GM21717 (cell line): ENCODE measurements around the gene FBXO28.

ENCODE experiments used
- ATAC-seq: cut with Tn5 transposase; IDR thresholded peaks from one replicate; pipeline ENCODE4 v1.9.1; 2021; ENCODE audit warnings: mild to moderate bottlenecking, moderate library complexity; ENCODE audit not compliant: unreplicated experiment

The FBXO28 gene

DNA sequence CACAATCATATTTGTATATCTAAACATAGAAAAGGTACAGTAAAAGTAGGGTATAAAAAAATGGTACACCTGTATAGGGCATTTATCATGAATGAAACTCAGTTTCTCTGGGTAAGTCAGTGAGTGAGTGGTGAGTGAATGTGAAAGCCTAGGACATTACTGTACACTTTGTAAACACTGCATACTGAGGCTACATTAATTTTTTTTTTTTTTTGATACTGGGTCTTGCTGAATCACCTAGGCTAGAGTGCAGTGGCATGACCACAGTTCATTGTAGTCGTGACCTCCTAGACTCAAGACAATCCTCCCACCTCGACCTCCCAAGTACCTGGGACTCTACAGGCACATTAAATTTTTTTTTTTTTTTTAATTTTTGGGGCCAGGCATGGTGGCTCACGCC is 27.8 kb downstream of the FBXO28 start:
- ATAC-seq: no peak

DNA sequence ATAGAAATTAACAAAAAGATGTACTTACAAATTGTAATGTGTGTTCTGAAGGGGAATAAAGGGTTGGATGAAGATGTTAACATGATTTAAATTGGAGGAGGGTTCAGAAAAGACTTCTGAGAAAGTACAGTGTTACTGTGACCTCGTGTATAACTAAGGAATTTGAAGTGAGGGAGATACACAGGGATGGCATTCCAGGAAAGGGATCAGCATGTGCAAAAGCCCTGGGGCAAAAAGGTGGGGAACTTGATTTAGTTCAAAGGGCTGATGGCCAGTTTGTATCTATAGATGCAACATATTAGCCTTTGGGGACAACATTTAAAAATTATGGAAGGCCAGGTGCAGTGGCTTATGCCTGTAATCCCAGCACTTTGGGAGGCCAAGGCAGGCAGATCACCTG is 35.8 kb downstream of the FBXO28 start:
- ATAC-seq: no peak

DNA sequence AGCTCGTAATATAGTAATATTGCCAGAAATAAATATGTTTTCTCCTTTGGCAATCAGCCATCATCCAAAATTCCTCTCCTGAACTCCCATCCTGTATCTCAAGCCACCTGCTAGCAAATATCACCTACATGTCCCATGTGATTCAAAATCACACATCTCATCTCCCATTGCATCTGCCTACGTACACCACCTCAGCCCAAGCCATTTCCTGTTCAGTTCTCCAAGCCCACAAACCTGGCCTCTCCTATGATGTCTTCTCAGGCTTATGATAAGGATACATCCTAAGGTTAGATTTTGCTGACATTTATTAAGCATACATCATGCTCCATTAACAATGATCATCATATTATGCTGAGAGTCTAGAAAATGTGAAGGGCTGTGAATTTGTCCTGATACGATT is 37.2 kb downstream of the FBXO28 start:
- no peak for ATAC-seq

DNA sequence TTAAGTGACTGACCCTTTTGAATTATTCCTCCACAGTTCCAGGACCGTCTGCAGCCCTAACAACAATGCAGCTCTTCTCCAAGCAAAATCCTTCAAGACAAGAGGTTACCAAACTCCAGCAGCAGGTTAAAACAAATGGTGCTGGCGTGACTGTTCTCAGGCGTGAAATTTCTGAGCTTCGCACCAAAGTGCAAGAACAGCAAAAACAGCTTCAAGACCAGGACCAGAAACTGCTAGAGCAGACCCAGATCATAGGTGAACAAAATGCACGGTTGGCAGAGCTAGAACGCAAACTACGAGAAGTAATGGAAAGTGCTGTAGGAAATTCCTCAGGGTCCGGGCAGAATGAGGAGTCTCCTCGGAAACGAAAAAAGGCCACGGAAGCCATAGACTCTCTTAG is 43.4 kb downstream of the FBXO28 start:
- no peak for ATAC-seq

DNA sequence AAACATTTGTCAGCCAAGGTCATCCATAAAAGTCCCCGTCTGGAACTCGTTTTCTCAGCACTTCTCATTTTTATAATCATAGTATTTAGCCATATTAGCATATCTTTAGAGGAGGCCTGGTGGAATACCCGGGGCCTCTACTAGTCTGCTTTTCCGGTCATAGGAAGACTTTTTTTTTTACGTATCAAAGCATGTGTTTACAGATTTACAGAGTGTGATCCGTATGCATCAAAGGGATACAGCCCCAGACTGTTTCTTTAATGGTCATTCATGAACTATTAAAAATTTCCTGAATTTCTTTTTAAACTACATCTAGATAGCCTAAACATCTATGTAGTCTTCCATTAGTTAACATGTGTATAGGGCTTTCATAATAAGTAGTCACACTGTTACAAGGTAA is 45.6 kb downstream of the FBXO28 start:
- no peak for ATAC-seq

DNA sequence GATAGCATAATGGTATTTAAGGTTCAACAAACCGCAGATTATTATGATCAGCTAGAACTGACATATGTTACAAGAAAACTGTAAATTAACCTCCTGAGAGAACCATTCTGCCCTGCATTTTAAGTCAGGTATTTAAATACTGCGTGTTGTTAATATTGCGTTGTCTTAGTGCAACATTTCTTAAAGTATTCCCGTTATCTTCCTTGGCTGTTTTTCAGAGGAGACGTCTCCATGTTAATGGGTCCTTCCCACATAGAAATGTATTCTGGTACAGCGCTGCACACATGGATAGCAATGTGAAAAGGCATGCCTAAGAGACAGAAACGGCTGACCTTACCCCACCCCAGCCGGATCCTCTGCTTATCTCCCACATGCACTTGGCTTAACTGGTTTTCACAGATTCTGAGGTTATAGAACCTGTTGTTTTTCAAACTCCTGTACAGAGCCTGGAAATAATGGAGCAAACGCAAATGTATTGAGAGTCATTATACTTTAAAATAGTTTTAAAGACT is 46.3 kb downstream of the FBXO28 start:
- ATAC-seq: no peak

DNA sequence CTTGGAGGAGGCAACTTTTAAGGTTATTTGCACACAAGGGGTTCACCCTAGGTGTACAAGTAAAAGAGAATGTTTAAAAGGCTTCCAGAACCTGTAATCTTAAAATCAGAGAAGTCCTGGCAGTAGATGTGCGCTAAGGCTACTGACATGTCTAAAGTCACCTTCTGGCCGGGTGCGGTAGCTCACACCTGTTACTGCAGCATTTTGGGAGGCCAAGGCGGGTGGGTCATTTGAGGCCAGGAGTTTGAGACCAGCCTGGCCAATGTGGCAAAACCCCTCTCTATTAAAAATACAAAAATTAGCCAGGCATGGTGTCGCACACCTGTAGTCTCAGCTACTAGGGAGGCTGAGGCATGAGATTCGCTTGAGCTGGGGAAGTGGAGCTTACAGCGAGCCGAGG is 48.9 kb downstream of the FBXO28 start:
- ATAC-seq: no peak

DNA sequence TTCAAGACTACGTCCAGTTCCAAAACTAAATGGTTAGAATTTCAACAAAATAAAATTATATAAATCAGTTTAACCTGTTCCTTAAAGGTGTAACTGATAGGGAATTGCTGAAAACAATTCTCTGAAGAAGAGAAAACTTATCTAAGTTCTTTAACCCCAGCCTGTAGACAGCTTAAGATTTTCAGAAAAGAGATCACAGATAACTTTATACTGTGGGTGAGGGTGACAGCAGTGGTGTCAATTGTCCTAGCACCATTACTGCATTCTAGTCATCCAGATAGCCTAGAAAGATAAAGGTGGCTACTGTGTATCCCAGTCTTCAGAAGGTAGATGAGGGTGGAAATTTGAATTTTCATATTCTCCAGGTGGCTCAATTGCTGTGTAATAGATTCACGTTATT is 49.4 kb downstream of the FBXO28 start:
- ATAC-seq: no peak

DNA sequence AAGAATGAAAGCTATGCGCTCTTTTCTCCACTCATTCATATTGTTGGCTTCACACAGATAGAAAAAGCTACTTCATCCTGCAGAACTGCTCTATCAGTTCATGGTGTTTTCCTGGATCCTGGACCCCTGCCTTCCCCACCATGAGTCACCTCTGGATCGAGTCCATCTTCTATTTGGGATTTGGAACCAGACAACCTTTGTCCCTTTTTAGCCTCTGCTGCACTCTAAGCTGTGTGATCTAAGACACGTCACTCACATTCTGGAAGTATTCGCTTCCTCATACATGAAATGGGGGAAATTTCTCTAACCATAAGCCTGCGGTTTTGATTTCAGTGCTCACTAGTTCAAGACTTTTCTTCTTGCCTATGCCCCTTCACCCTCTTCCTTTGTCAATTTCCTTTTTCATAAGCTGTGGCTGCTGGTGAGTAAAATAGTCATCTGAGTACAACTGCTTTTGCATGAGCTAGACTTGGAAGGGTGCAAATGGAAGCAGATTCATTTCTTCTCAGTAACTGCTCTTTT is 55.0 kb downstream of the FBXO28 start:
- peak; percentile 94 for ATAC-seq

DNA sequence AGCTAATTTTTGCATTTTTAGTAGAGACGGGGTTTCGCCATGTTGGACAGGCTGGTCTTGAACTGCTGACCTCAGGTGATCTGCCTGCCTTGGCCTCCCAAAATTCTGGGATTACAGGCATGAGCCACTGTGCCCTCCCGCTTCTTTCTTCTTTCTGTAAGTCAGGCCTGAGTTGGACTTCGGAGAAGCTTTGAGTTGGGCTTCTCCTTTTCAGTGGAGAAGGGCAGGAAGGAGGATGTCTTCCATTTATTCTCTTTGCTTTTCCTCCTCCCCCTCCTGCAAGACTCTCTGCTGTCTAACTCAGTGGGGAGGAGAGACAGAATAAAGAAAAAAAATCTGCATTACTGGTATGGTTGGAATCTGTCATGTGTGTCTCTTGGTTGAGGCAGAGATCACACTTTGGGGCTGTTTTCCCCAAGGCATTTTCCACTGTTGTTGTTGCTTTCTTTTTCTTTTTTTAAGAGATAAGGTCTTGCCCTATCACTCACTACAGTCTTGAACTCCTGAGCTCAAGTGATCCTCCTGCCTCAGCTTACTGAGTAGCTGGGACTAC is 55.9 kb downstream of the FBXO28 start:
- no peak for ATAC-seq

DNA sequence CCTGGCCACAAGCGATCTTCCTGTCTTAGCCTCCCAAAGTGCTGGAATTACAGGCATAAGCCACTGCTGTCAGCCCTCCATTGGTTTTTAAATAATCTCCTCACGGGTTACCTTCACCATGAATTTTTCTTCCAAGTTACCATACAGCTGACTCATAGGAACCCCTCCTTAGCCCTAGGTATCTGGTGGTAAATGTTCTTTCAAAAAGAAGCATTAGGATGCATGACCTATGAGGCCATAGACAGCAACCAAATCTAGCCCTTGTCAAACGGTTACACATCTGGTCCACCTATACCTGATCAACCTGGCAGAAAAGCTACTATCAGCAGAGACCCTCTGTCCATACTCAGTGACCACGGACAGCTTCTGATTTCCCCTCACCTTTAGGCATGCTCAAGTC is 56.4 kb downstream of the FBXO28 start:
- no peak for ATAC-seq

DNA sequence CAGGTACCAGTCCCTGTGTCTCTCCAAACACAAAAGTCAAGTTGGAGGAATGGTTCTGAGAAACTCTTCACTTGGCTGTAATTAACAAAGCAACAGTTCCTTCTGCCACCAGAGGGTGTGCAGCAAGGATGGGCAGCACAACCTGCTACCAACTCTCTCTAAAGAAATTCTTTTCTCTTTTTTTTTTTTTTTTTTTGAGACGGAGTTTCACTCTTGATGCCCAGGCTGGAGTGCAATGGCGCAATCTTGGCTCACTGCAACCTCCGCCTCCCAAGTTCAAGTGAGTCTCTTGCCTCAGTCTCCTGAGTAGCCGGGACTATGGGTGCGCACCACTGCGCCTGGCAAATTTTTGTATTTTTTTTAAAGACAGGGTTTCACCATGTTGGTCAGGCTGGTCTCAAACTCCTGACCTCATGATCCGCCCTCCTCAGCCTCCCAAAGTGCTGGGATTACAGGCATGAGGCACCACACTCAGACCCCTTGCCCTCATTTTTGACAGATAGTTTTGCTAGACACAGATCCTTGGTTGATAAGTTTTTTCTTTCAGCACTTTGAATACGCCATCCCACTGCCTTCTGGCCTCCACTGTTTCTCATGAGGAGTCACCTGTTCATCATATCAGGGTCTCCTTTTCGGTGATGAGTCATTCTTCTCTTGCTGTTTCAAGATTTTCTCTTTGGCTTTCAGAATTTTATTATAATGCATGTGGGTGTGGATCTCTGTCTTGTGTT is 57.0 kb downstream of the FBXO28 start:
- no peak for ATAC-seq

DNA sequence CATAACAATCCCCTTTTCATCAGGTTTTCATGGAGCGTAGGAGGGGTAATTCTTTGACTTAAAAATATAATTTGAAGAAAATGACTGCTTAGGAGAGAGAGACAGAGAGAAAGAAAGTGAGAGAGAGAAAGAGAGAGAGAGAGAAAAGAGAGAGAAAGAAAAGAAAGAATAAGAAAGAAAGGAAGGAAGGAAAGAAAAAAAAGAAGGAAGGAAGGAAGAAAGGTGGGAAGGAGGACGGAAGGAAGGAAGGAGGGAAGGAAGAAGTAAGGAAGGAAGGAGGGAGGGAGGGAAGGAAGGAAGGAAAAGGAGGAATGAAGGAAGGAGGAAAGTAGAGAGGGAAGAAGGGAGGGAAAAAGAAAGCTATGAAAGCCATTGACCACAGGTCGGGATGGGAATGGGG is 58.3 kb downstream of the FBXO28 start:
- ATAC-seq: no peak

DNA sequence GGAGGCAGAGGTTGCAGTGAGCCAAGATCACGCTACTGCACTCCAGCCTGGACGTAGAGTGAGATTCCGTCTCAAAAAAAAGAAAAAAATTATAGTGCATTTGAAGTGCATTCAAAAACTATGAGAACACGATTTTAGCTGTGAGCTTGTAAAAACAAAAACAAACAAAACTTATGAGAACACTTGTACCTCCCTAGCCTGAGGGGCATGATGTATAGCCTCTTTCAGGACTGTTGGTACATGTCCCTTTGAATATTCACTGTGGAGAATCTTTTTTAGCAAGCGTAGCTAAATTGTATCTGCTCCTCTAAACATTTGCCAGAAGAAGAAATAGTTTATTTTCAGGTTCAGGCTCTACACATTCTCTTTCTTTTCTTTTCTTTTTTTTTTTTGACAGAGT is 59.6 kb downstream of the FBXO28 start:
- ATAC-seq: no peak

DNA sequence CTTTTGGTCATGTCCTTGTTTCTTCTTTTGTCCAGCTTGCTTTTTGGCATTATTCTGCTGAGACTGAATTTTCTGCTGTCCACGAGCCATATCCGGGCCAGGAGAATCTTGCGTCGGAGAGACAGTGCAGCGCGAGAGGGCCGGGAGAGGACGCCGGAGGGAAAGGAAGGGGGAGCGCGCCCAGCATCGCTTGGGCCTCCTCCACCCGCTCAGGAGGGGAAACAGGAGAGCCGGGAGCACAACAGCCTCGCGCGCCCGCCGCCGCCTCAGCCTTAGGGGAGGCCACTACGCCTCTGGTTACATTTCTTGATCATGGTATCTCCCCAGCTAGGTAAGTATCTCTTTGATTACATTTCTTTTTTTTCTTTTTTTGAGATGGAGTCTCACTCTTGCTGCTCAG is 61.7 kb downstream of the FBXO28 start:
- ATAC-seq: no peak

DNA sequence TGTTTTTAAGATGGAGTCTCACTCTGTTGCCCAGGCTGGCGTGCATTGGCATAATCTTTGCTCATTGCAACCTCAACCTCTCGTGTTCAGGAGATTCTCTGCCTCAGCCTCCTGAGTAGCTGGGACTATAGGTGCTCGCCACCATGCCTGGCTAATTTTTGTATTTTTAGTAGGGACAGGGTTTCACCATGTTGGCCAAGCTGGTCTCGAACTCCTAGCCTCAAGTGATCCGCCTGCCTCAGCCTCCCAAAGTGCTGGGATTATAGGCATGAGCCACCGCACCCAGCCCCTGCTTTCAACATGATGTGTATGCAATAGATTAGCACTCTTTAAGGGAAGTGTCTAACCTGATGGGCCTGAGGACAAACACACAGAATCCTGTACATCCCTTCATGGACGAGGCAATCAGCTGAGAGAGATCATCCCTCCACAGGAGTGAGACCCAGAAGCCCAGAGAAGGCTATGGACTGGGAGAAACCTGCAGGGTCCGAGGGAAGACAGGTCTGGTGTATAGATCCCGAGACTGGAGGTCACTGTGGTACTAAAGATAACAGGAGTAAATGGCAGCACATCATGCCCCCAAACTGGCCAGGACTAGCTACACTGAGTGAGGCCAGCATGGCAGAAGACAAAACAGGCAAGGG is 63.6 kb downstream of the FBXO28 start:
- ATAC-seq: no peak

DNA sequence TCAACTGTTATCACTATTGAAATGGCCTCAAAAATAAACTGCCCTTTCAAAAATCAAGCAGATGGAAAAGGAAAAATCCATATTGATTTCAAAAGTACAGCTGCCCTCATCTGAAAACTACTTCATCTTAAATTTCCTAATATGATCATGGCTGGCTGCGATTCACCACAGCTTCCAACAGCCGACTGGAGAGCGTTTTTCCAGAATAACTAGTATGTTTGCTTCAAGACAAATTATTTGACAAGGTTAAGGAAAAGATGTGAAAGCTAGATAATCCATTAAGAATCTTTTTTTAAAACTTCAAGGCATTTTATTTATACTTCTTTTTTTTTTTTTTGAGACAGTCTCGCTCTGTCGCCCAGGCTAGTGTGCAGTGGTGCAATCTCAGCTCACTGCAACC is 65.0 kb downstream of the FBXO28 start:
- ATAC-seq: no peak

DNA sequence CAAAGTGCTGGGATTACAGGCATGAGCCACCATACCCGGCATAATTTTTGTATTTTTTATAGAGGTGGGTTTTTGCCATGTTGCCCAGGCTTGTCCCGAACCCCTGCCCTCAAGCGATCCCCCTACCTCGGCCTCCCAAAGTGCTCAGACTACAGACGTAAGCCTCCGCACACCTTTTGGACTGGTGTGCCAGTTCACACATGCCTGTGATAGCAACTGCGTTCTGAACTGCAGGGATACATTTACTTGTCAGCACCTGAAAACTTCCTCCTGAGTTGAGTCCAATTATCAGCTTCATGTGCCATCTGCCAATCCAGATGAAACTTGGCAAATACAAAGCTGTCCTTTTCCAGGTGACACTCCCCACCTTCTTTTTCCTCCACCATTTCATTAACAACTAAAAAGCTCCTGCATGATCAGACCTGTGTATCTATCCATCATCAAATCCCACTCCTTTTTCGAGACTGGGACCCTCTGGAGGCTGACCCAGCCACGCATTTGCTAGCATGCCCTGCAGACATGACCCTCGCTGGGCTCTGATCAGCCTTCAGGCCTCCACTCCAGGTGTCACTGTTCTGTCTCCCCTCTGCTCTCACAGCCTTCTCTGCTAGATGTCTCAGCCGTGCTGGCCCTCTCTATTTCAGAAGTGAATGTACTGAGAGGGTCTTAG is 67.0 kb downstream of the FBXO28 start:
- no peak for ATAC-seq

DNA sequence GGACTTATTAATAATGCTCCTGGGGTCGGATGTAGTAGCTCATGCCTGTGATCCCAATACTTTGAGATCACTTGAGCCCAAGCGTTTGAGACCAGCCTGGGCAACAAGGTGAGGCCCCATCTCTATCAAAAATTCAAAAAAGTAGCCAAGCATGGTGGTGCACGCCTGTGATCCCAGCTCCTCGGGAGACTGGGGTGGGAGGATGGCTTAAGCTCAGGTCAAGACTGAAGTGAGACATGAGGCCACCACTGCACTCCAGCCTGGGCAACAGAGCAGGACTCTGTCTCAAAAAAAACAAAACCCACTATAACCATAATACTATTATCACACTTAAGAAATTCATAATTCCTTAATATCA is 67.5 kb downstream of the FBXO28 start:
- no peak for ATAC-seq

DNA sequence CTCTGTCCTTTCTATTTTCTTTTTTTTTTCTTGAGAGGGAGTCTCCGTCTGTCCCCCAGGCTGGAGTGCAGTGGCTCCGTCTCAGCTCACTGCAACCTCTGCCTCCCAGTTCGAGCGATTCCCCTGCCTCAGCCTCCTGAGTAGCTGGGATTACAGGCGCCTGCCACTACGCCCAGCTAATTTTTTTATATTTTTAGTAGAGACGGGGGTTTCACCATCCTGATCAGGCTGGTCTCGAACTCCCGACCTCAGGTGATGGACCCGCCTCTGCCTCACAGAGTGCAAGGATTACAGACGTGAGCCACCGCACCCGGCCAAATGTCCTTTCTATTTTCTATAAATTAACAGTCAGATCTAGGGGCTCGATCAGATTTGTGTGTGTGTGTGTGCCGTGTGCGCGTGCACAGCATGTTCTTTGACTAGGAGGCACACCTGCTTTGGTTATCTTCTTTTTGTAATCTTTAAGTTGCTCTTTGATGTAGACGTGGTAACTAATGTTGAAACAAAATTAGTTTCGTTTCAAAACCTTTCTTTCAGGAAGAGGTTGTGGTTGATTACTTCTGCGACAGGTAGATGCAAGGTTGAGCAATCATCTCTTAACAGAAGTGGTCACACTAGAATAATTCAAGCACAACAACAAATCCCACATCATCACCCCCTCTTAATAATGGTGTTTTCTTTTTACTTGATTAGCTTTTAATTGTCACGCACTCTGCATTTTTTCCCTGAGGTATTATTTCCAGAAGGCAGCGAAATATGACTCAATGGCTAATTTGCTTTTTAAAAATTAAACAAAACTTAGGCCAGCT is 68.3 kb downstream of the FBXO28 start:
- peak; percentile 48 for ATAC-seq
